ENCODE measurements around the gene FMNL3.

DNA sequence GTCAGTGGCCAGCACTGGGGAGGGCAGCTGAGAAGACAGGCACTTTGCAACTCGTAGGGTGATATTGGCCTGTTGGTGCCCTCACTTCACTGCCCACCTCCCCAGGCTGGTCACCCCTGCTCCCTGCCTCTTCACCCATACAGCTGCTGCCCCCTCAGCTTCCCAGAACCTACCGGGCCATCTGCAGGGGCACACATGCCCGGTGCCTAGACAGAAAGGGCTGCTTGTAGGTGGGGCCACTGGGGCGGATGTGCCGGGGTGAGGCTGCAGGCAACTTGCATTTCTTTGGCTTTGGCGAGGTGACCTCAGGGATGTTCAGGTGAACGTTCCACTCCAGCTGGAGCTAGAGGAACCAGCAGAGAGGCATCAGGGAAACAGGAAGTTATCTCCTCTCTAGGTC is 118.9 kb downstream of the FMNL3 start:
- TF ChIP-seq CTCF (IDR thresholded peaks at IDR 0.05), result no peak
- TF ChIP-seq POLR2A (IDR thresholded peaks at IDR 0.05), result no peak

Data from body of pancreas (tissue), 4 donors.